AG04450 (cell line): ENCODE measurements around the gene NRL. TPM values are rescaled to one million over a fixed set of nuclear protein-coding genes. Genes with fewer than 3 reads are reported as not detected.
A peak's percentile ranks its signal among the peaks of the same experiment; 100 is the strongest.

ENCODE experiments used
- CTCF ChIA-PET: fragments of 300-600, 350-600 bp; formaldehyde crosslinking; extraction: SDS; loops from one replicate; lab custom pipeline; 2022; ENCODE audit warnings: antibody characterized with exemption, inconsistent platforms; lab: Charles Lee
- POLR2A ChIA-PET: fragments of 350-600 bp; formaldehyde crosslinking; extraction: SDS; loops from one replicate; lab custom pipeline; 2021; ENCODE audit warnings: antibody characterized with exemption, inconsistent platforms; lab: Yijun Ruan, JAX
- DNase-seq: peaks from one replicate; pipeline ENCODE4 v3.0.0-alpha.2; 2011; ENCODE audit warnings: low read depth, low spot score
- H3K27ac ChIP-seq: one replicate; pipeline ENCODE4 v1.5.1; 2012; ENCODE audit warnings: low read depth, low read length, control low read depth
- H3K27me3 ChIP-seq: one replicate; pipeline ENCODE4 v1.6.0; 2012; ENCODE audit warnings: low read length; ENCODE audit not compliant: control insufficient read depth, insufficient read depth
- H3K4me3 ChIP-seq: 2 replicates; pipeline ENCODE4 v1.5.1; 2011; ENCODE audit warnings: mild to moderate bottlenecking, low read depth, low read length, control low read depth
- H3K9me3 ChIP-seq: 2 replicates; pipeline ENCODE4 v1.5.1; 2012; ENCODE audit warnings: low read length; ENCODE audit not compliant: control insufficient read depth, insufficient read depth
- polyA plus RNA-seq: library from polyadenylated mRNA; depleted of rRNA; stranded (reverse); fragments of >200 nt; gene quantifications from 2 replicates; pipeline ENCODE4 v1.2.3, GENCODE V29; 2011
- TF ChIP-seq, protein P1 (sequence below): IDR thresholded peaks from 2 replicates; pipeline ENCODE4 v1.5.1; 2011; ENCODE audit warnings: low read depth, low read length, control low read depth, inconsistent platforms

Gene NRL
- polyA plus RNA-seq, 1 experiment = 0.41 TPM

DNA sequence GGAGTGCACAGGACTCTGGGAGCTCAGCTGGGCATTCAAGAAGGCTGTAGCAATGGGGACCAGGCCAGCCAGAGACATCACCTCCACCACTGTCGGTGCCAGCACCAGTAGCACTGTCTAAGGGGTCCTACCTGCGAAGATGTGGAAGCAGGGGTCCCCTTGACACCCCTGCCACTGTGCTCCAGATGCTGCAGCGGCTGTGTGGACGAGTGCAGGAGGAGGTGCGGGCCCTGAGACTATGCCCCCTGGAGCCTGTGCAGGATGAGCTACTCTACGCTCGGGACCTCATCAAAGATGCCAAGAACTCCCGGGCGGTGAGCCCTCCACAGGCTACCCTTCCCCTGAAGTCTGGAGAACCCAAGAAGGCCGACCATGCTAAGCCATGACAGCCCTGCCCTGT lies 54.3 kb downstream of the NRL start:
- Histone ChIP-seq H3K27ac (no peak overlapping the region), H3K4me3 (no peak overlapping the region), H3K27me3 (peaks cover 37% of the 10 kb centered on the region), H3K9me3 (no peaks in the 10 kb centered on the region)
- ChIA-PET CTCF (interaction anchor here (0.6 to 6.3 kb wide), 7 partner anchors 26 to 50 kb away, joined by 3 to 44 read pairs (median 4); no protein-coding TSS in a partner anchor), POLR2A (no interaction called here)
- TF ChIP-seq, protein P1, sequence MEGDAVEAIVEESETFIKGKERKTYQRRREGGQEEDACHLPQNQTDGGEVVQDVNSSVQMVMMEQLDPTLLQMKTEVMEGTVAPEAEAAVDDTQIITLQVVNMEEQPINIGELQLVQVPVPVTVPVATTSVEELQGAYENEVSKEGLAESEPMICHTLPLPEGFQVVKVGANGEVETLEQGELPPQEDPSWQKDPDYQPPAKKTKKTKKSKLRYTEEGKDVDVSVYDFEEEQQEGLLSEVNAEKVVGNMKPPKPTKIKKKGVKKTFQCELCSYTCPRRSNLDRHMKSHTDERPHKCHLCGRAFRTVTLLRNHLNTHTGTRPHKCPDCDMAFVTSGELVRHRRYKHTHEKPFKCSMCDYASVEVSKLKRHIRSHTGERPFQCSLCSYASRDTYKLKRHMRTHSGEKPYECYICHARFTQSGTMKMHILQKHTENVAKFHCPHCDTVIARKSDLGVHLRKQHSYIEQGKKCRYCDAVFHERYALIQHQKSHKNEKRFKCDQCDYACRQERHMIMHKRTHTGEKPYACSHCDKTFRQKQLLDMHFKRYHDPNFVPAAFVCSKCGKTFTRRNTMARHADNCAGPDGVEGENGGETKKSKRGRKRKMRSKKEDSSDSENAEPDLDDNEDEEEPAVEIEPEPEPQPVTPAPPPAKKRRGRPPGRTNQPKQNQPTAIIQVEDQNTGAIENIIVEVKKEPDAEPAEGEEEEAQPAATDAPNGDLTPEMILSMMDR = no peak
- no peak for DNase-seq

DNA sequence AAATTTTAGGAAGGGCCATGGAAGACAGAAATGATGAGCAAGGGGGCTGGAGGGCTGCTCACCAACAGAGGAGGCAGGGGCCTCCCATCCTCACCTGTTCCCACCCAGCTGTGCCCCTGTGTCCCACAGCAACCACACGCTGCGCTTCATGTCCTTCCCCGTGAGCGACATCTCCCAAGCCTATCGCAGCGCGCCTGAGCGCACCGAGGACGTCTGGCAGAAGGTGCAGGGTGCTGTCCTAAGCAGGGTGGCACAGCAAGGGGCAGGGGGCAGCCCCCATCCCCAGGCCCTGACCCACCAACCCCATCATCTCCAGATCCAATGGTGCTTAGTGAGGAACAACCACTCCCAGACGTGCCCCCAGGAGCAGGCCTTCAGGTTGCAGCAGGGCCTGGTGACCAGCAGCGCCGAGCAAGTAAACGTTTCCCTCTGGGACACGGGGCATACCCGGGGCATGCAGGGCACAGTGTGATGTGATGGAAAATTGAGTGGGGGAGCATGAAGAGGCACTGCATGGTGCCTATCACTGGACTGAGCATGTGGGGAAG lies 54.8 kb downstream of the NRL start:
- Histone ChIP-seq H3K9me3 (no peaks in the 10 kb centered on the region), H3K4me3 (no peak overlapping the region), H3K27me3 (peaks cover 37% of the 10 kb centered on the region), H3K27ac (no peak overlapping the region)
- DNase-seq = no peak
- TF ChIP-seq, protein P1 = no peak
- ChIA-PET CTCF (interaction anchor here (0.6 to 6.3 kb wide), 4 partner anchors 31 to 46 kb away, joined by 4 to 196 read pairs (median 24); partner anchors contain the start of gene PCK2), POLR2A (no interaction called here)

DNA sequence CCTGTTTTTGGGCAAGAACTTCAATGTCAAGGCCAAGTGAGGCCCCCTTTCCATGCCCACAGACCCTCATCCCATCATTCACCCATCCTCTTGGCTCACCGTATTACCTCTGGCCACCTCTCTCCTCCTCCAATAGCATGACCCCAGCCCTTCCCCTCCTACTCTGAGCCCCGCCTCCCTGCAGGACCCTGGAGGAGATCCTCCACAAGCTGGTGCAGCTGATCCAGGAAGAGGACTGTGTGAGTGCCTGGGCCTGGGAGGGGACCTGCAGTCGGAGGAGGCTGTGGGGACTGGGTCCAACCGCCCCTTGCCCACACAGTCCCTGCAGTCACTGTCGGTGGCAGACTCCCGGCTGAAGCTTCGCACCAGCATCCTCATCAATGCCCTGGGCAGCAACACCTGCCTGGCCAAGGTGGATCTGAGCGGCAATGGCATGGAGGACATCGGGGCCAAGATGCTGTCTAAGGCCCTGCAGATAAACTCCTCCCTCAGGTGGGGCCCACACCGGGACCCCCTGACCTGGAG lies 55.7 kb downstream of the NRL start:
- TF ChIP-seq, protein P1 = no peak
- POLR2A ChIA-PET = interaction anchor here (1.0 to 1.6 kb wide), 3 partner anchors 22 to 183 kb away, joined by 4 to 9 read pairs (median 6); partner anchors contain the start of gene TINF2
- no peak for DNase-seq

DNA sequence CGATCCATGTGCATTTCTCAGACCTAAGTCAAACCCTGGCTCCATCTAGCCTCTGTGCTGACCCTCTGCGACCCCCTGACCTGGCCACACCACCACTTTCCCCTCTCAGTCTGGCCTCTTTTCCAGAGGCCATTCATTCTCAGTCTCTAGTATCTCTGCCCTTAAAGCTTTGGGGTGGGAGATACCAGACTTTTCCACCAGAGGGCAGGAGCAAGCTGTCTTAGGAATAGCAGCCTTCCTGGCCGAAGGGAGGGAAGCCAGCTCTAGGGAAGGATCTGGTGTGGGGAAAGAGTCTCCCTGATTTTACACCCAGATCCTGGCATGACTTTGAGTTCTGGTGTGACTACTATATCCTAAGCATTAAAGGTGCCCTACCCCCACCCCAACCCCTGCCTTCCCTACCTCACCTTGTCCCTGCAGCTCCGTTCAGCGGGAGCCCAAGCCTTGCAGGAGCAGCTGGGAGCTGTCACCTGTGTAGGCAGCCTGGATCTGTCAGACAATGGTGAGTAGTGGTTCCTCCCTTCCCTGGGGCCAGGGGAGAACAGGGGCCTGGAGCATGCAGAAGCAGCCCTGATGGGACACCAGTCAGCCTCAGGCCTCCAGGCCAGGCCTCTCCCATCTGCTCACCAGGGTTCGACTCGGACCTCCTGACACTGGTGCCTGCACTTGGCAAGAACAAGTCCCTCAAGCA lies 56.3 kb downstream of the NRL start:
- ChIA-PET CTCF (interaction anchor here (0.6 to 4.6 kb wide), 22 partner anchors 9 to 373 kb away, joined by 3 to 196 read pairs (median 6); partner anchors contain the start of genes CIDEB, DCAF11, IRF9 and NRL), POLR2A (interaction anchor here (0.6 to 1.6 kb wide), 5 partner anchors 23 to 230 kb away, joined by 3 to 9 read pairs (median 4); partner anchors contain the start of gene TINF2)
- DNase-seq = peak; percentile 59
- TF ChIP-seq, protein P1 = peak; percentile 93
- Histone ChIP-seq H3K27me3 (peaks cover 36% of the 10 kb centered on the region), H3K27ac (no peak overlapping the region), H3K9me3 (no peaks in the 10 kb centered on the region), H3K4me3 (no peak overlapping the region)

More for the DNA sequence above, 55.7 kb downstream of the NRL start:
- H3K4me3 ChIP-seq = no peak overlapping the region
- CTCF ChIA-PET = interaction anchor here (0.6 to 4.6 kb wide), 20 partner anchors 8 to 249 kb away, joined by 3 to 196 read pairs (median 6); partner anchors contain the start of genes CIDEB, DCAF11, IRF9 and NRL
- H3K9me3 ChIP-seq = no peaks in the 10 kb centered on the region
- H3K27me3 ChIP-seq = peaks cover 36% of the 10 kb centered on the region
- no peak overlapping the region for H3K27ac ChIP-seq
